ENCODE data around the gene WDR54.

DNA sequence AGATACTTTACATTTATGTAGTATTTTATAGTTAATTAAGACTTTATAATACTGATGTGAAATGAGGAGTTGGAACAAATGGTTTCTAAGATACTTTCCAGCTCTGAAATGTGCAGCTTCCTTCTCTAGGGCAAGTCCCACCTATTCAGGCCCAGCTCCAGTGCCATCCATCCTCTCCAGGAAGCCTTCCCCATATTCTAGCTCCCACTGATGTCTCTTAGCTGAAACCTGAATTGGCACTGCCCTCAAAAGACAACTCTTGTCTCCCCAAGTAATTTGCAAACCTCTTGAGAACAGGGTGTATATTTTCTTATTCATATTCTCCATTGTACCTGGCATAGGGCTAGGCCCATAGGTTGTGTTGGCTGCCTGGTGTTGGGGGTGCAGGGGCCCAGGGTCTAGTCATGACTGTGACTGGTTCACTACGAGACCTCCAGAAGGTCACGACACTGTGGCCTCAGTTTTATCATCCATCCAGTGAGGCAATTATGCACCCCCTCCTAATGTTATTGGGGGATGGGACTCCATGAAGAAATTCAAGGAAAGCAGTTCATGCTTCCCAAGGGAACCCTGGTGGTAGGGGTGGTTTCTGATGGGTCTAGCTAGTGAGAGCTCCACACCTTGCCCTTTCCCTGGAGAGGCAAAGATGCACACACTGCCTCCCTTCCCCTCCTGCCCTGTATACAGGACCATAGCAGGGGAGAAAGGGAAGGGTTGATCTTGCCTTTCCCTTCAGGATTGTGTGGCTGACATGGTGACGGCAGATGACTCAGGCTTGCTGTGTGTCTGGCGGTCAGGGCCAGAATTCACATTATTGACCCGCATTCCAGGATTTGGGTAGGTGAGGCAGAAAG, 2.8 kb downstream of the WDR54 start:
- TF ChIP-seq, protein P1, sequence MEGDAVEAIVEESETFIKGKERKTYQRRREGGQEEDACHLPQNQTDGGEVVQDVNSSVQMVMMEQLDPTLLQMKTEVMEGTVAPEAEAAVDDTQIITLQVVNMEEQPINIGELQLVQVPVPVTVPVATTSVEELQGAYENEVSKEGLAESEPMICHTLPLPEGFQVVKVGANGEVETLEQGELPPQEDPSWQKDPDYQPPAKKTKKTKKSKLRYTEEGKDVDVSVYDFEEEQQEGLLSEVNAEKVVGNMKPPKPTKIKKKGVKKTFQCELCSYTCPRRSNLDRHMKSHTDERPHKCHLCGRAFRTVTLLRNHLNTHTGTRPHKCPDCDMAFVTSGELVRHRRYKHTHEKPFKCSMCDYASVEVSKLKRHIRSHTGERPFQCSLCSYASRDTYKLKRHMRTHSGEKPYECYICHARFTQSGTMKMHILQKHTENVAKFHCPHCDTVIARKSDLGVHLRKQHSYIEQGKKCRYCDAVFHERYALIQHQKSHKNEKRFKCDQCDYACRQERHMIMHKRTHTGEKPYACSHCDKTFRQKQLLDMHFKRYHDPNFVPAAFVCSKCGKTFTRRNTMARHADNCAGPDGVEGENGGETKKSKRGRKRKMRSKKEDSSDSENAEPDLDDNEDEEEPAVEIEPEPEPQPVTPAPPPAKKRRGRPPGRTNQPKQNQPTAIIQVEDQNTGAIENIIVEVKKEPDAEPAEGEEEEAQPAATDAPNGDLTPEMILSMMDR (IDR thresholded peaks at IDR 0.05) = no peak
- TF ChIP-seq POLR2A (IDR thresholded peaks at IDR 0.05) = no peak
